Activated CD4-positive, alpha-beta T cell treated with anti-CD3 and anti-CD28 coated beads, Interleukin-2, amount 50 U/mL, for 48 hours (primary cell): ENCODE data around the gene PBX2.
A peak's percentile ranks its signal among the peaks of the same experiment; 100 is the strongest.
"Not testable (repeated sequence)": the region's sequence is repeated elsewhere in the genome, so short reads cannot be mapped to it uniquely, and the experiment has no call there.

Source experiments
- DNase-seq, 2 experiments: peaks; one replicate each; pipeline ENCODE4 v3.0.0-alpha.2; 2020

The PBX2 gene

DNA sequence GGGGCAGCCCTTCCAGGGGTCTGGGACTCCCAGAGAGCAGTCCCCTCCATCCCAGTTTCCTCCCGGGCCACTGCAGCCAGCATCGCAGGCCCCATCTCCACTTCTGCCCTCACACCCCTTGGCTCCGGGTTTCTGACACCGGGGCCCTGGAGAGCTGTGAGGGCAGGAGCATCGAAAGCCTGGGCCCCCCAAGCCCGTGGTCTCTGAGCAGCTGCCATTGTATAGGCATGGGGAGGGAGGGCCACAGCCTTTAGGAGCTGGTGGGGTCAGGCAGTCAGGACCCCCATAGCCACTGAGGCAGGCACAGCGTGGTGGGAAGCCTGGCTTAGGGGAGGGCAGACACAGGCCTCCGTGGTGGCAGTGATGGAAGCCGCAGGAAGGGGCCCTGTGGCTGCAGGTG is 12.2 kb upstream of the PBX2 start:
- no peak for DNase-seq

DNA sequence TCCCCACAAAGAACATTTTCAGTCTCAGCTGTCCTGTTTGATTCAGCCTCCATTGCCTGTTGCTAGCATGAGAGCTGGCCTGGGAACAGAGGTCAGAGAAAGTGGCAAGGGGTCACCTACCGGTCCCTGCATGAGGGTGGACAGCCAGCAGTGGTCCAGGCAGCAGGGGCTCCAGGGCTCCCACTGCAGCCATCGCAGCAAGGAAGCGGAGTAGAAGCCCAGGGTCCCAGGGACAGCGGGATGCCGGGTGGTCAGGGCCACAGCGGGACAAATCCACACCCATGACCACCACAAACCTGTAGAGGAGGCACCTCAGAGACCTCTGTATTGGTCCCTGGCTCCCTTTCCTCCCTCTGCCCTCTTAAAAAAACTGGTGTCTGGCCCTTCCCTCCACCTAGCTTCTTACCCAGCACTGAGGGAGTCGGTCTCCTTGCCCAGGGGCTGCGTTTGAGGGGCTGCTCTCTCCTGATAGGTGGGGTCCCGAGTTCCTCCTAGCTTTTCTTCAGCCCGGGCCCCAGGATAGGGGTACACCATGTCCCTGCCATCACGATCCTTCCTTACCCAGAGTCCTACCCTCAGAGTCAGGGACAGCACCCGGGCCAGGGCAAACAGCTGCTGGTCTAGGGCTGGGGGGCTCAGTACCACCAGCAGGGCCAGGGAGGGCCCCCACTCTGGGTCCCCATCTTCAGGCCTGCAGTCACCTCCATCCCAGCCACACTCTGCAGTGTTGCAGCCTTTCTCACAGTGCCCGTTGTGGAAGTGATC is 10.9 kb upstream of the PBX2 start:
- DNase-seq = no peak

DNA sequence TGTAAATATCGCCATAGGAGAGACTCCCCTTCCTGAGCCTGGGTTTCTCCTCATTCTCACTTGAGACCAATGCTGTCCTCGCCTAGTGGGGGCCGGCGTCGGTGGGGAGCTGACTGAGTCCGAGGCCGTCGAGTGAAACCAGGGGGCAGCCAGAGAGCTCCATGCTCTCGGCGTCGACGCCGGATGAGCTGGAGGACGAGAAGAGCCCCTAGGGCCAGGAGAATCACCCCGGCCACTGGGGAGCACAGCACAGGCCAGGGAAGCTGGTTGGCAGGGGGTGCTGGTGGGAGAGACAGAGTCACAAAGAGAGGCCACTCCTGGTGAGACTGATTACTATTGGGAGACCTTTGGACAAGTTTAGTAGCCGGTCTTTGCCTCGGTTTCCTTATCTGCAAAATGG is 8.9 kb upstream of the PBX2 start:
- no peak for DNase-seq

DNA sequence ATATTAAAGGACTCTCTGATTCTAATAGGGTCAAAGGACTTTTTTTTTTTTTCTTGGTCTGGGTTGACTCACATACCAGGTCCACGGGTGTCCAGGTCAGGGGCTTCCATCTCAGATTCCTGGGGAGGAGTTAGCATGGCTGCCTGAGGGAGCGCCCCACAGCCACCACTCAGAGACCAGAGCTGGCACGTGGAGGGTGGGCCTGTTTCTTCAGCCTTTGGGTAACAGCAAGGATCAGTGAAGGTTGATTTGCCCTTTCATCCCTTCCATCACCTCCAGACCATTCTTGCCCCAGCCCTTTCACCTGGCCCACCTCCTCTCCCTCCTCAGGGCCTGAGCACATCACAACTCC is 8.3 kb upstream of the PBX2 start:
- no peak for DNase-seq

DNA sequence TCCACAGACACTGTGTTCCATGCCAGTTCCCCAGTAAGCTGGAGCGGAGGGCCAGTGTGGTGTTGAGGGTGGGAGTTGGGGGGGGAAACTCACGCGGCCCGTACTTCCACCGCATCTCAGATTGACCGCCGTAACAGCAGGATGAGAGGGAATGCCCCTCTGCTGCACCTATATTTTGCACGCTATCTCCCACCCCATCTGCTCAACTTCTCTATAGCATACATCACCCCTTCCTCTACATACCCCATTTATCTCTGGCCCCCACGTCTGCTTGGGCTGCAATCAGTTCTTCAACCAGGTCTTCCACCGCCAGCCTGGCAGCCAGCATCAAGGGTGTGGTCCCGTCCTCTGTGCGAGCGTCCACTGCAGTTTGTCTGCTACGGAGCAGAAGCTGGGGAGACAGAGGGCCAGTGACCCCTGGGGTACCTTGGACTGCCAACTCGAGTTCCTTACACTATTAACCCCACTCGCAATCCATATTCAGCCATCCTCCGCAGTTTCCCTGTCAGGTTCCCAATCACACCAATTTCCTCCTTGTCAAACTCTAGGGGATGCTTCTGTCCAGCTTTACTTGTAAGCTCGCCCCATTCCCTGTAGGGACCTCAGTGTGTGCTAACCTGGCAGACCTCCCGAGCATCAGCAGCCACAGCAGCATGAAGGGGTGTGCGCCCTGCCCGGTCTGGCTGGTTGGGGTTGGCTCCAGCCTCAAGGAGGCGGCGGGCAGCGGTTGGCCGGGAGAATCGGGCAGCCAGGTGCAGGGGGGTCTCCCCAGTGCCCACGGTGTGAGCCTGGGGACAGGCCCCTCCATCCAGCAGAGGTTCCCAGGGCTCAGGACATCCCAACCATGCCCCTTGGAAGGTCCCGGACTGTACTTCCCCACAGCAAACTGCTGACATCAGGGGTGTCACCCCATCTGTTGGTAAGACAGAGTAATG is 6.9 kb upstream of the PBX2 start:
- no peak for DNase-seq

DNA sequence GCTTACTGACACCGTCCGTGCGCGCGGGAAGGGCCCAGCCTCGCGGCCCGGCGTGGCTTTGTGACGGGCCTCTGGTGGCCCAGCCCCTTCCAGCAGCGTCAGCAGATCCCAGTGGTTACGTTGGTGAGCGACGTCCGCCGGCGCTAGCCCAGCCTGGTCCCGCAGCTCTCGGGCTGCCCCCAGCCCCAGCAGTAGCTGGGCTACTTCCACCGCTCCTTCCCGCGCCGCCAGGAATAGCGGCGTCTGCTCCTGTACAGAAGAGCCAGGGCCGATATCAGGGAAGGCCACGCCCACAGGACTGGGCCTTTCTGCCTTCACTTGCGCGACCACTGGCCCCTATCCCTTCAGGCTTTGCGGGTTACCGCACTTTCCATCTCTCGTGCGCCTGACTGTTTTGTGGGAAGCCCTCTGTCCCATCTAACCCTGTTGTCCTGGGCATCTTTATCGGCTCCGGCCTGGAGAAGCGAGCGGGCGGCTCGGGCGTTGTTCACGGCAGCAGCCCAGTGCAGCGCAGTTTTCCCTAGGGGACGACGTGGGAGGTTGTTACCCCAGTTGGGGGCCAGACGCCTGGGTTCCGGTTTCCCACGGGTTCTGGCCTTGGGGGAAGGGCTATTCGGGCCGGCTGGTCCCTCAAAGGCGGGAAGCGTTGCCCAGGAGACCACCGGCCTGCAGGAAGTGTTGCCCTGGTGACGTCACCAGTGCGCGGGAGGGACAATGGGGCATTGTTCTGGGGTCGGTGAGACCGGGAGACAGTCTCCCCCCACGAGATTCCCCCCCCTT is 6.1 kb upstream of the PBX2 start:
- DNase-seq = peak; percentile 70 to 78

DNA sequence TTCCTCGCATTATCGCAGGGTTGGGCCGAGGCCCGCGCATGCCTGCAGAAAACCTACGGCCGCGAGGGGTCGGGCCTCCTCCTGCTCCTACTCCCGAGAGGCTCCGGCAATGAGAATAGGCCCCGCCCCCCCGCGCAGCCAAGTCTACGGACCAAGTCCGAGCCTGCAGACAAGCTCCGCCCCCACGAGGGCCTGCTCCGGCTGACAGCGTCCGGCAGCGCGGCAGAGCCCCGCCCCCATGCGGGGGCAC is 5.6 kb upstream of the PBX2 start:
- DNase-seq = peak; percentile 100

DNA sequence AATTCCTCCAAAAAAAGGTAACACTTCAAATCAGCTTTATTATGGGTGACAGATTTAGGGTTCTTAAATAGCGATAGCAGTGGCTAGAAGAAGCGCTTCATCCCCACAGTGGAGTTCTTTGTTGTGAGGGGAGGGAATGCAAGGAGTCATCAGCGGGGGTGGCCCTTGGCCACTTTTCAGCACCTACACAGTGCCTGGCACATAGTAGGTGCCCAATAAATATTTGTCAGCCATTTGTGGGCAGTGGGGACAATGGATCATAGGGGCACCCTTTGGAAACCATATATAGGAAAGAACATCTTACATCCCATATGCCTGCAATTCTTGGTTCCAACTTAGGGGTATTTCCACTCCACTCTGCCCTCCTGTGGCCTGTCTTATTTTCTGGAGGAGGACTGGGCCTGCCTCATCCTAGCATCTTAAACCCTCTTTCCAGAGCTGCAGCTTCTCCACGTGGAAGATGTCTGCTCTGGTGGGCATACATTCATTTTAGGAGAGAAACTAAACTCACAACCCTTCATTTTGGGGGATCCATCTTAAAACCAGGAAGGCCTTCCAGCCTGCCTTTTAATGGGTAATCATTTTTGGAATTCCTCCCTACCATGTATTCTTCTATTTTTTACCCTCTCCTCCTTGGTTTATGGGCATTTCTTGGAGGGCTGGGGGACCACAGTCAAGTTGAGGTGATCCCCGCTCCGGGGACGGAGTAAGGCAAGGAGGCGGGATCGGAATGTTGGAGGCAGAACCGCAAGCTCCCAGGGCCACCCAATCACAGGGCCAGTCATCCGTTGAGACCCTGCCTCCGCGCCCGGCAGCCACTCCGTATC is 5.0 kb upstream of the PBX2 start:
- DNase-seq = peak in 1 of 2 experiments; percentile 47

DNA sequence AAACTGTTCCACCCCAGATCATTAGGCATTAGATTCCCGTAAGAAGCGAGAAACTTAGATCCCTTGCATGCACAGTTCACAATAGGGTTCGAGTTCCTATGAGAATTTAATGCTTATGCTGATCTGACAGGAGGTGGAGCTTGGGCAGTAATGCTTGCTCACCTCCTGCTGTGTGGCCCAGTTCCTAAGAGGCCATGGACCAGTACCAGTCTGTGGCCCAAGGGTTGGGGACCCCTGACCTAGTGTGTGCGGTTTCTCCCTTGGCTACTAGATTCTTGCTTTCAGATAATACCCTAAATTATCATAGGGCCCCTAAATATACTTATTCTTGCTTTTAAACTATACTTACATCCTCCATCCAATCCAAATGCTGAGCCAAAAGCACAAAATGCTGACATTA is 4.4 kb upstream of the PBX2 start:
- DNase-seq = no peak

DNA sequence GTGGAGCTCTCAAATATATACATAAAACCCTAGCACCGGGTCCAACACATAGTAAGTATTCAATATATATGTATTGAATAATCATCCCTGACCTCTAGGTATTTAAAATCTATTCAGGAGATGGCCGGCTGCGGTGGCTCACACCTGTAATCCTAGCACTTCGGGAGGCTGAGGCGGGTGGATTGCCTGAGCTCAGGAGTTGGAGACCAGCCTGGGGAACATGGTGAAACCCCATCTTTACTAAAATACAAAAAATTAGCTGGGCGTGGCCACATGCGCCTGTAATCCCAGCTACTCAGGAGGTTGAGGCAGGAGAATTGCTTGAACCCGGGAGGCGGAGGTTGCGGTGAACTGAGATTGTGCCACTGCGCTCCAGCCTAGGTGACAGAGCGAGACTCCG is 3.1 kb upstream of the PBX2 start:
- peak in 1 of 2 experiments; percentile 8 for DNase-seq

DNA sequence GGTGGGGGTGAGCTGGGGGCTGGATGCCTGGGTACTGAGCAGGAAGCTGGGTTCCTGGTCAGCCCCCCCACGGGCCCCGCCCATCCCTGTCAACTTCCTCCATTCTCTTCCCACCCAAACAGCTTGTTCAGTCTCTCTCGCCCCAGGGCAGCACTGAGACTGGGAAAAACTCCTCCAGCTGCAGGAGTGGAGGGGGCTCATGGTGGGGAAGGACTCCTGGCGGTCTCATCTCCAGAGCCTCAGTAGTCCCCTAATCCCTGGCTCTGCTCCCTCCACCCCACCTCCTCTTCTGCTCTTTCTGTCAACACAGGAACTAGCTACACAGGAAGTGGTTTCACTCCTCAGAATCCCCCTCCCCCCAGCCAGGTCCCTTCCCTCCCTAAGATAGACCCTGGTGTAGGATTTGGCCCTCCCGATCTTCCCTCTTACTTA is 2.6 kb upstream of the PBX2 start, which contains the start of gene GPSM3:
GPSM3 (minus strand) TSS at position 36 of the 432 bp plus-strand sequence. CDS start 130 bp downstream, outside the sequence.
- DNase-seq = peak; percentile 63 to 68

DNA sequence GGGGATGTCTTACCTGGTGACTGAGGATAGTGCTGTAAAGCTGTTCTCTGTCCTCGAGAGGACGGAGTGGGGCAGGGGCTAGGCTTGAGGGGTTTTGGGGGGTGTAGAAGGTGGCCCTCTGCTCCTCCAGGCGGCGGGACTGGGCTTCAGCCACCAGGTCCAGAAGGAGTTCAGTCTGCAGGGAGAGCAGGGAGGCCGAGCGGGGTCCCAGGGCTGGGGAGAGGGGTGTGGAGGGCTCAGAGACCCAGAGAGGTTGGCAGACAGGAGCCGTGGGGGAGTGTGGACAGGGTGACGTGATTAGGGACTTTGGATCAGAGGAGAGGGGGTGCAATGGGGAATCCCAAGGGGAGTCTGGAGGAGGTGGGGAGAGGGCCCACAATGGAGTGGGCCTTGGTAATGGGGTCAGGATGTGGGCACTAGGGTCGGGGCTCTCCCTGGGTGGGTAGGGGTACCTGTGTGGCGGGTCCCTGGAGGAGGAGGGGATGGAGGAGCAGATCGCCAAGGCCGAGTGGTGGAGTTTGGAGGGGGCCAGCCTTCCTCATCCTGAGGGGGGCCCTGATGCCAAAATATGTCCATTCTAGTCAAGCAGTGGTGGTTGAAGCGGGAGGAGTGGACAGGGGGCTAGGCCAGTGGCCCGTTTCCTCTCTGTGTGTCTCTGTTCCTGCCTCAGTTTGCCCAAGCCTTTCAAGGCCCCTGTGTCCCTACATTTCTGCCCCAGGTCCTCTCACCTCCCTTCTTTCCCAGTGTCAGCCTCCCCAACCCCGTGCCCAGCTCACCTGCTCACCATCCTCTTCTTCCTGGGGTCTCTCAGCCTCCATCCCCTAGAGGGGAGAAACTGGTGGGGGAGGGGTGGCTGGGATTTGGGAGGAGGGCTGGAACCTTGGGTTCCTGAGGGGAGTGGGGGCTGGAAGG is 1.9 kb upstream of the PBX2 start:
- DNase-seq = no peak

DNA sequence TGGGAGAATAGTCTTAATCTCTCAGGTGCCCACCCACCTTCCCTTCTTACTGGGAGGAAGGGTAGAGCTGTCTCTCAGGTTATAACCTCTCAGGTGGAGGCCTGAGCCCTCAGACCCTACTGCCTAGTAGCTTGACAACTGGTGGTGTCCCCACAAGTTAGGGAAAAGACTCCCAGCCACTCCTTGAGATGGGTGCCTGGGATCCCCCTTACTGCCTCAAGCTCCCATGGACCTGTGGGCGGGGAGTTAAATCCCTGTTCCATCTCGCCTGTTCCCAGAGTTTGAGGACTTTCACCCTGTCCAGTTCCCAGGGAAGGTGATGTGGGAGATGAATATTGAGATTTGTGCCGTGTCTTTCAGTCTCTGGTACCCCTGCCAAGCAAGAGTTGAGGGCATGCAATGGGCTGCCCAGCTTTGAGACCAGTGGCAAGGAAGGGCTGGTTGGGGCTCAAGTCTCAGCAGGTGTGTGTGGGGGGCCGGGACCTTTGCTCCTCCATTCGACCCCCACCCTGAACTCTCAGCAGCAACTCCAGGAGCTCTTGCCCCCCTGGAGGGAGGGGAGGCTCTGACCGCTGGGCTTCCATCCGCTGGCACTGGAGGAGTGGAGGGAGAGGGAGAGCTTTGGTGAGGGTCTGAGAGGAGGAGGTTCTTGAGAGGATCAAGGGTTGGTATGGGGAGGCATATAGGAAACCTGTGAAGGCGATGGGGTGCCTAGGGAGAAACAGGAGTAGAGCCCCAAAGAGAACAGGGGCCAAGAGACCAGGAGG is 1.1 kb upstream of the PBX2 start:
- DNase-seq = no peak

DNA sequence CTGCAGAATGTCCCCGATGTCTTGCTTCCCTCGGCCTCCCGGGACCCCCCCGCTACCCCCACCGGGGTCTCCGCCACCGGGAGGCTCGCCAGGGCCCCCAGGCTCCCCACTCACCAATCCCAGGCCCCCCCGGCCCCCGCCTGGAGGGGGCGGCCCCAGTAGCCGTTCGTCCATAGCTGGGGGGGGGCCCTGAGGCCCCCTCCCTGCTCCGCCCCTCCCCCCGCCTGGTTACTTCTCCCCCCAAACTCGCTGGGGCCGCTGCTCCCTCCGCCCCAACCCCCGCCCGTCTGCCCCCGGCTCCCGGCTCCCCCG is 304 bp downstream of the PBX2 start:
- DNase-seq = no peak

DNA sequence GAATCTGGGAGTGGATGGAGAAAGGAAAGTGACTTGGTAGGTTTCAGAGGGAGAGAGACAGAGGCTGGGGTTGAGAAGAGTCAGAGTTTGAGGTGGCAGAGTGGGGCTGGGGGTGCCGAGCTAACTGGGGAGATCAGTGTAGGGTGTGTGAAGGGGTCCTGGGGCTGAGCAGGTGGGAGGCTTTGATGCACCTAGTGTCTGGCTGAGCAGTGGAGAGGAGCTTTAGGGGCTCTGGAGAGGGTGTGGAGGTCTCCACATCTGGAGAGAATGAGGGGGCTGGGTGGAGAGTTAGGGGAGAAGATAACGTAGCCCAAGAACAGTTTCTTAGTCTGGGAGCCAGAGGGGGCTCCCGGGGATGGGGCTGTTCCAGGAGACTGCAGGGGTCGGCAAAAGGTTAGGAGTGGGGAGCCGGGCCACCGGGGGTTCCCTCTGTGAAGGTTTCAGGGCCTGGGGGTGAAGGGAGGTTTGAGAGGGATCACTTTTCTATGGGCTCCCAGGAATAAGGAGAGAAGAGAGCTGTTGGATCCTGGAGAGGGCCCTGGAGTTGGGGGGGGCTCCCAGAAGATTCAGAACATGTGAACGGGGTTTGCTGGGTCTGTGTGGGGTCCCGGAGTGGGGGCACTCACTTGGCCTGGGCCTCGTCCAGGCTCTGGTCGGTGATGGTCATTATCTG is 797 bp downstream of the PBX2 start:
- DNase-seq = no peak

DNA sequence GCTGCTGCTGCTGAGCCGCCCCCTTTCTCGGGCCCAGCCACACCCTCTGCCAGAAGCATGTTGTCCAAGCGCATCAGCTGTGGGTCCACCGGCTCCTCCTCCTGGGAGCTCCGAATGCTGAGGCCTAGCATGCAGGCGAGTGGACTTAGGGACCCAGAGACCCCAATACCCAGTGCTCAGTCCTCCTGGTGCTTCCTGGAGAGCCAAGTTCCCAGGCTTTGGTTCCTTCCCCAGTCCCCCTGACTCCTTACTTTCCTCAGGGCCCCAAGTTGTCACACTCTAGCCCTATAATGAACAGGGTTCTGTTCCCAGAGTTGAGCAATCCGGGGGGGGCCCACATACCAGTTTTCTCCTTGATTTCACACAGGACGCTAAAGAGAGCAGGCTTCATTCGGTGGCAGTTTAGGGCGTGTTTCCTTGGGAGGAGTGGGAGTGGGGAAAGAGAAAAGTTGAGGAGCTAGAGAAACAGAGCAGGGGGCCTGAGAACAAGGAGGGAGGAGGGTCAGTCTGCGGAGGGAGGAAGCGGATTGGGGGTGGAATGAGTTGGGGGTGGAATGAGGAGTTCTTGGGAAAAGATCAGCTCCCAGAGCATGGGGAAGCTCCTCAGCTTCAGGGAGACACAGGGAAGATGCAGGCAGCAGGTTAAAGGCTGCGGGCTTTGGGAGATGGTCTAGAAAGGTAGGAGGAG is 1.5 kb downstream of the PBX2 start:
- no peak for DNase-seq

DNA sequence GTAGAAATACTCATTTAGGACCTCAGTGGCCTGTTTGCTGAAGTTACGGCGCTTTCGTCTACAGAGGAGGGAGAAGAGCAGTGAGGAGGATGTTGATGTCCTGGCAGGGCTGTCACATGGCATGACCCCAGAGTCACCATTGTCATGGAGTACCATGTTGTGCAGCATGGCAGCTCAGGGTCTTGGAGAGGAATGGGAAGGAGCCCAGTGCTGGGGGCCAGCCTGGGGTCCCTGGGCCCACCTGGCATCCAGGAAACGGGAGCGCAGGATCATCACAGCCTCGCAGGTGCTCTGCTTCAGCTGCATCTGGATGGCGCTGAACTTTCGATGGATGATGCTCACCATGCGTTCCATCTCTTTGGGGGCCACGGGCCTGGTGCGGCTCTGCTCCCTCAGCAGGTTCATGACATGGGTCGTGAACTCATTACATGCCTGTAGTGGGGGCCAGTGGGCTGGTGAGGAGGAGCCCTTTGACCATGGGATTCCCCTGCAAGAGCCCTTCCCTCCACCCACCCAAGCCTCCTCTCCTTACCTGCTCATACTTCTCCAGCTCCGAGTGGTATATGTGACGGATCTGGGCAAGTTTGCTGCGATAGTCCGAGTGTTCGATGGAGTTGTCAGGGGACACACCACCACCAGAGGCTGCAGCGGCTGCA is 2.1 kb downstream of the PBX2 start:
- not testable (repeated sequence) for DNase-seq

DNA sequence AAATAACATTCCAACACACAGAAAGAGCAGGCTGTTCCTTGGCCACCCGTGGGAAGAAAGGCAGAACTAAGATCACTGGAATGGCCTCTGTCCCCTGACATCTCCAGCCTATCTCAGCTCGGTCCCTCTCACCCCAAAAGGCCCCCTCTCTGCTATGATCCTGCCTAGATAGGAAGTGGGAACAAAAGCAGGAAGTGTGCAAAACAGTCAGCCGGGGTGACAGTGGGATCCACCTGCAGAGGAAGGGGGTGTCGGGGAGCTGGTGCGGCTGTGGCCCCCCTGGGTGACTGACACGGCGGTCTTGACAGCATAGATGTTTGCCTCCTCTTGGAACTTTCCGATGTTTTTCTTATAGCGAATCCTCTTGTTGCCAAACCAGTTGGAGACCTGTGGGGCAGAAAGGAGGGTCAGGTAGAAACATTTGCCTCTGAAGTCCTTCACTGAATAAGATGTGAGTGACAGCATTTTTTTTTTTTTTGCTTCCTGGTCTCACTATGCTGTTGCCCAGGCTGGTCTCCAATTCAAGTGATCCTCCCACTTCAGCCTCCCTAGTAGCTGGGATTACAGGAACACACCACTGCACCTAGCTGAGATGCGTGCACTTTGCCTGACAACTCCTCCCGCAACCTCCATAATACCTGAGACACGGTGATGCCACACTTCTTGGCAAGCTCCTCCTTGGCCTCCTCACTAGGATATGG is 2.8 kb downstream of the PBX2 start:
- no peak for DNase-seq
